GM18511 (cell line): ENCODE measurements around the gene NLGN4Y.
"Not testable (repeated sequence)": the region's sequence is repeated elsewhere in the genome, so short reads cannot be mapped to it uniquely, and the experiment has no call there.

Source experiments
- ATAC-seq: cut with Tn5 transposase; IDR thresholded peaks from one replicate; pipeline ENCODE4 v1.9.1; 2021; ENCODE audit warnings: mild to moderate bottlenecking, moderate library complexity; ENCODE audit not compliant: unreplicated experiment

NLGN4Y gene

DNA sequence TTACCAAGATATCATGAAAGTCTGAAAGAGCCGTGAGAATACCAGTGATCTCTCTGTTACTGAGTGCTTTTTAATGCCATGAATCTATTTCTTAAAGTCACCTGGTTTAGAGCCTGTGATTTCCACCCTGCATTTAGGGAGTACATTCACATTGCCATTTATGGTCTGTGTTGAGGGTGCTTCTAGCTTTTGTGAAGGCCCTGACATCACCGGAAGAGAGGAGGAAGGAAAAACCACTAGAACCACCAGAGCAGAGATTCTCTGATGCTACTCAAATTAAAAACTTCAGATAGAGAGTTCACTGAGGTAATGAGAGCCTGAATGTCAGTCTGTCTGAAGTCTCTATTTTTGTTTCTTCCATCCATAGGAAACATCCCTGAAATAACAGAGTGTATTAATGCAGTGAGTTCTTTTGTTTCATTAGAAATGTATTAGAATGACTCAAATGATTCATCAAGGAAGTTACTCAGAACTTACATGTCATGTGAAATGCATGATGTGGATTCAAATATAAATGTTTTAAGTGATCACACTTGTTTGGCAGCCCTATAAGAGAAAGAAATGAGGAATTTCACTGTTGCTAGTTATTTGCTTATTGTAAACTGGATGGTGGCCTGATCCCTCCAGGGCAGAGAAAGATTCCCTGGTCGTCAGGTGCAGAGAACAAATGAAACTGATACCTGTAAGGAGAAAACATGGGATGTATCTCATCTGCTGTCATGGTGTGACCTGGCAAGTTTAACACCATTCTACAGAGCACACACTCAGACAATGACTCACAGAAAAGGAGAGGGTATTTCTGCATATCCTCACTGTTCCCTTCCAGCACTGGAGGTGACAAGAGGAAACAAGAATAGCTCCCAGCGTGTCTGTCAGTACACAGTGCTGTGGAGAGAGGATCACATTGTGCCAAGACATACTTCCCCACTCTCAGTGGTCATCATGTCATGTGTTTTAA, 310.1 kb downstream of the NLGN4Y start:
- ATAC-seq = no peak

DNA sequence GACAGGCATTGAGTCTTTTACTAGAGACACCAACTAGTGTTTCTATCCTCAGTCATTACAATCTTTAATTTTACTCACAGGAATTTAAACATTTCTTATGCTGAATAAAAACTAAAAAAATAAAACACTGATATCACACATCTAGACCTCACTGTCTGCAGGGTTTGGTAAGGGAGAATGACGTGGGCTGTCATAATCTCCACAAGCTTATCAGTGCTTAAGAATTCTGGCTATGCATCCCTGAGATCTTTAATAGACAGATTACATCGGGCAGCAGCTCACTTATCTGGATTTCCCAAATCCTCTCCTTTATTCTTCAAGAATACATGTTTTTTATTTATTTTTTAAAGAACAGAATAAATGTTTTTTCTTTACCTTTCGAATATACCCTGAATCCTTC, 313.1 kb downstream of the NLGN4Y start:
- ATAC-seq = no peak

DNA sequence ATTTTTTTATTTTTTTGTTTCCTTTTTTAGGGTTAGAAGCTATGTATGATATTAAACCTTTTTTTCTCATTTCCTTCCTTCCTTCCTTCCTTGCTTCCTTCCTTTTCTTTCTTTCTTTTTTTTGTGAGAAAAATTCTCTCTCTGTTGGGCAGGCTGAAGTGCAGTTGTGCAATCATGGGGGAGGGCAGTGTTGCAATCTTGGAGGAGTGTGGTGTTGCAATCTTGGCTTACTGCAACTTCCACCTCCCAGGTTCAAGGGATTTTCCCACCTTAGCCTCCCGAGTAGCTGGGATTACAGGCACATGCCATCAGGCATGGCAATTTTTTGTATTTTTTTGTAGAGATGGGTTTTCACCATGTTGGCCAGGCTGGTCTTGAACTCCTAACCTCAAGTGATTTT, 326.4 kb downstream of the NLGN4Y start:
- ATAC-seq = no peak

DNA sequence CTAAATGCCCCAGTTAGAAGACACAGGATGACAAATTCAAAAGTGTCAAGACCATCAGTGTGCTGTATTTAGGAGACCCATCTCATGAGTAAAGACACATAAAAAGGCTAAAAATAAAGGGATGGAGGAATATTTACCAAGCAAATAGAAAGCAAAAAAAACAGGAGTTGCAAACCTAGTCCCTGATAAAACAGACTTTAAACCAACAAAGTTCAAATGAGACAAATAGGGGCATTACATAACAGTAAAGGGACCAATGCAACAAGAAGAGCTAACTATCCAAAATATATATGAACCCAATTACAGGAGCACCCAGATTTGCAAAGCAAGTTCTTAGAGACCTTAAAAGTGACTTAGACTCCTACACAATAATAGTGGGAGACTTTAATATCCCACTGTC, 336.1 kb downstream of the NLGN4Y start:
- no peak for ATAC-seq

DNA sequence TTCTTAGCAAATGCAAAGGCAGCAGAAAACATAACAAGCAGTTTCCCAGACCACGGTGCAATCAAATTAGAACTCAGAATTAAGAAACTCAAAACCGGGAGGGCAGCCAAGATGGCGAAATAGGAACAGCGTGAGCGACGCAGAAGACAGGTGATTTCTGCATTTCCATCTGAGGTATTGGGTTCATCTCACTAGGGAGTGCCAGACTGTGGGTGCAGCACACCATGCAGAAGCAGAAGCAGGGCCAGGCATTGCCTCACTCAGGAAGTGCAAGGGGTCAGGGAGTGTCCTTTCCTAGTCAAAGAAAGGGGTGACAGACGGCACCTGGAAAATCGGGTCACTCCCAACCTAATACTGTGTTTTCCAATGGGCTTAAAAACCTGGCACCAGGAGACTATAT, 336.7 kb downstream of the NLGN4Y start:
- not testable (repeated sequence) for ATAC-seq

DNA sequence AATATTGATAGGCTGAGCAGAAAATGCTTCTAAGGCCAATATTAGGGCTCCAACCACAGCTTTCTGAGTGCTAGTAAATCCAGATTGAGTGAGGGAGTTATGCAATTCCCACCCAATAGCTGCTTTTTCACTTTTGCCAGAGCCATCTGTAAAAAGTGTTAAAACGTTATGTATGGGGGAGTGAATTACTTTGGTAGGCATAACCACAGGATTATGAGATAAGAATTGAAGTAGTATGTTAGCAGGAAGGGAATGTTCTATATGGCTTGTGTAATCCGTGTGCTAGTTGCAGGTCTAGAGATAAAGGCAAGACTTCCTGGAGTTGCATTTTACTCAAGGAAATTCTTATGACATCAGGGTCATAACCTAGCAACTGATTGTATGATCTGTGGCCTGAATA, 347.6 kb downstream of the NLGN4Y start:
- no peak for ATAC-seq
